Neural cell (in vitro differentiated cells): ENCODE measurements around the gene F5. TPM values are rescaled to one million over a fixed set of nuclear protein-coding genes. Genes with fewer than 3 reads are reported as not detected.

Source experiments
- H2AFZ ChIP-seq: fragments of 200-600, 300-800 bp; sonication (generic), shearing (Covaris generic); 2 replicates; pipeline ENCODE4 v1.6.0; 2014; ENCODE audit warnings: low read depth, mild to moderate bottlenecking, antibody characterized with exemption, low read length, moderate library complexity
- H3F3A ChIP-seq: fragments of 200-600 bp; shearing (Covaris generic); 2 replicates; pipeline ENCODE4 v1.6.1; 2016; ENCODE audit warnings: mild to moderate bottlenecking, moderate library complexity, mixed read lengths, antibody characterized with exemption, low read length; ENCODE audit not compliant: insufficient read depth, poor library complexity, severe bottlenecking
- H3K27ac ChIP-seq: fragments of 200-600, 300-800 bp; sonication (generic), shearing (Covaris generic); 2 replicates; pipeline ENCODE4 v1.5.1; 2014; ENCODE audit warnings: mild to moderate bottlenecking, low read length, moderate library complexity
- H3K27me3 ChIP-seq: fragments of 300-800, 200-600 bp; sonication (generic), shearing (Covaris generic); 2 replicates; pipeline ENCODE4 v1.6.0; 2014; ENCODE audit warnings: mild to moderate bottlenecking, low read depth, low read length, moderate library complexity; ENCODE audit not compliant: insufficient read depth
- H3K36me3 ChIP-seq: fragments of 300-800, 200-600 bp; sonication (generic), shearing (Covaris generic); 2 replicates; pipeline ENCODE4 v1.5.1; 2014; ENCODE audit warnings: mild to moderate bottlenecking, antibody characterized with exemption, low read length, moderate library complexity; ENCODE audit not compliant: insufficient read depth
- H3K4me2 ChIP-seq: fragments of 300-800, 200-600 bp; sonication (generic), shearing (Covaris generic); 2 replicates; pipeline ENCODE4 v1.6.0; 2014; ENCODE audit warnings: mild to moderate bottlenecking, low read length
- H3K4me3 ChIP-seq: fragments of 300-800, 200-600 bp; sonication (generic), shearing (Covaris generic); 2 replicates; pipeline ENCODE4 v1.5.1; 2014; ENCODE audit warnings: mild to moderate bottlenecking, low read length, moderate library complexity
- H3K79me2 ChIP-seq: fragments of 200-600 bp; shearing (Covaris generic); replicated peaks from 2 replicates; pipeline ENCODE4 v1.6.0; 2014; ENCODE audit warnings: mild to moderate bottlenecking, low read length, moderate library complexity; ENCODE audit not compliant: insufficient read depth
- H3K9ac ChIP-seq: fragments of 300-800, 200-600 bp; sonication (generic), shearing (Covaris generic); 2 replicates; pipeline ENCODE4 v1.6.1; 2016; ENCODE audit warnings: mild to moderate bottlenecking, low read length, mixed read lengths
- H3K9me2 ChIP-seq: fragments of 200-600 bp; shearing (Covaris generic); 2 replicates; pipeline ENCODE4 v1.6.1; 2016; ENCODE audit warnings: mild to moderate bottlenecking, low read length, mixed read lengths; ENCODE audit not compliant: insufficient read depth
- H3K9me3 ChIP-seq: fragments of 200-600, 300-800 bp; sonication (generic), shearing (Covaris generic); 2 replicates; pipeline ENCODE4 v1.6.1; 2016; ENCODE audit warnings: mild to moderate bottlenecking, mixed run types, low read length, moderate library complexity, mixed read lengths
- H4K20me1 ChIP-seq: fragments of 200-600 bp; shearing (Covaris generic); 2 replicates; pipeline ENCODE4 v1.6.1; 2016; ENCODE audit warnings: mild to moderate bottlenecking, mixed run types; ENCODE audit not compliant: insufficient read depth
- EP300 ChIP-seq: fragments of 450-650 bp; conservative IDR thresholded peaks from 2 replicates; pipeline ENCODE4 v1.6.1; 2014; ENCODE audit warnings: antibody characterized with exemption, mild to moderate bottlenecking, moderate library complexity; ENCODE audit not compliant: poor library complexity, severe bottlenecking
- EZH2 ChIP-seq: fragments of 200-600, 300-800 bp; shearing (Covaris generic), sonication (generic); IDR thresholded peaks from 2 replicates; pipeline ENCODE4 v1.6.1; 2014; ENCODE audit warnings: antibody characterized with exemption, low read length, borderline replicate concordance, mild to moderate bottlenecking; ENCODE audit not compliant: insufficient read depth, poor library complexity, severe bottlenecking
- MXI1 ChIP-seq: fragments of 450-650 bp; conservative IDR thresholded peaks from 2 replicates; pipeline ENCODE4 v1.6.1; 2014; ENCODE audit warnings: antibody characterized with exemption, mild to moderate bottlenecking; ENCODE audit not compliant: poor library complexity, severe bottlenecking
- POLR2AphosphoS5 ChIP-seq: IDR thresholded peaks from 2 replicates; pipeline ENCODE4 v1.6.1; 2012
- RAD21 ChIP-seq: fragments of 450-650 bp; conservative IDR thresholded peaks from 2 replicates; pipeline ENCODE4 v1.6.1; 2014; ENCODE audit warnings: antibody characterized with exemption, mild to moderate bottlenecking, moderate library complexity
- SMC3 ChIP-seq: fragments of 450-650 bp; conservative IDR thresholded peaks from 2 replicates; pipeline ENCODE4 v1.6.1; 2014; ENCODE audit warnings: antibody characterized with exemption, mild to moderate bottlenecking, moderate library complexity; ENCODE audit not compliant: poor library complexity
- TAF1 ChIP-seq: IDR thresholded peaks from 2 replicates; pipeline ENCODE4 v1.6.1; 2012; ENCODE audit warnings: low read depth
- polyA plus RNA-seq: library from polyadenylated mRNA; depleted of rRNA; stranded (reverse); fragments of >200 nt; gene quantifications from 2 replicates; pipeline ENCODE4 v1.2.3, GENCODE V29; 2014
- TF ChIP-seq, protein P1 (sequence below): IDR thresholded peaks from 2 replicates; pipeline ENCODE4 v1.6.1; 2012; ENCODE audit warnings: borderline replicate concordance
- TF ChIP-seq, protein P2 (sequence below): fragments of 450-650 bp; IDR thresholded peaks from 2 replicates; pipeline ENCODE4 v1.5.1; 2014; ENCODE audit warnings: antibody characterized with exemption, mild to moderate bottlenecking, moderate library complexity; ENCODE audit not compliant: poor library complexity, severe bottlenecking

Gene F5
- polyA plus RNA-seq, 1 donor from 2014 or later, result not detected

GRCh38 chr1:169514566-169515270 is 71.6 kb downstream of the F5 start:
- no peak overlapping the region for H2AFZ ChIP-seq

DNA sequence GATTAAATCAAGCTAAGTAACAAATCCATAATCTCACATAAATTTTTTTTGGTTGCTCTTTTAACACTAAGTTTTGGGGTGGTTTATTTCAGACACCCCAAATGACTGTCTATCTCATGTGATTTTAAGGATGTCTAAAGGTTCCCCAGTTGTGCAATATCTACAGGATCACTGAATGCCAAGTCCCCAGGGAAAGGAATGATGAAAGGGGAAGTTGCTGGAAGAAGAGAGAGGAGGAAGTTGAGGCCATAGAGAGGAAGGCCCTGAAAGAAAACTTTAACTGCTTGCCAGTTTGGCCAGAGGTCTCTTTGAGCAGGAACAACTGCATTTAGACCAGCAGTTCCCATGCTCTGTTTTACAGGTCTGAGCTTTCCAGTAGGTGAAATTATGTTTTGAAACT is 73.1 kb downstream of the F5 start:
- H3F3A ChIP-seq, result no peaks in the 10 kb centered on the region
- H3K9me3 ChIP-seq, result no peaks in the 10 kb centered on the region
- no peak overlapping the region for H3K9ac ChIP-seq
- no peaks in the 10 kb centered on the region for H3K79me2 ChIP-seq
- no peak overlapping the region for H2AFZ ChIP-seq
- H3K9me2 ChIP-seq, result no peaks in the 10 kb centered on the region
- no peak overlapping the region for H3K4me3 ChIP-seq
- no peaks in the 10 kb centered on the region for H3K36me3 ChIP-seq
- H3K4me2 ChIP-seq, result no peak overlapping the region
- no peaks in the 10 kb centered on the region for H3K27me3 ChIP-seq
- no peaks in the 10 kb centered on the region for H4K20me1 ChIP-seq
- no peak overlapping the region for H3K27ac ChIP-seq
- no peak for TF ChIP-seq POLR2AphosphoS5
- TF ChIP-seq MXI1, result no peak
- TF ChIP-seq RAD21, result no peak
- TF ChIP-seq EZH2, result no peak
- no peak for TF ChIP-seq EP300
- TF ChIP-seq, protein P1, sequence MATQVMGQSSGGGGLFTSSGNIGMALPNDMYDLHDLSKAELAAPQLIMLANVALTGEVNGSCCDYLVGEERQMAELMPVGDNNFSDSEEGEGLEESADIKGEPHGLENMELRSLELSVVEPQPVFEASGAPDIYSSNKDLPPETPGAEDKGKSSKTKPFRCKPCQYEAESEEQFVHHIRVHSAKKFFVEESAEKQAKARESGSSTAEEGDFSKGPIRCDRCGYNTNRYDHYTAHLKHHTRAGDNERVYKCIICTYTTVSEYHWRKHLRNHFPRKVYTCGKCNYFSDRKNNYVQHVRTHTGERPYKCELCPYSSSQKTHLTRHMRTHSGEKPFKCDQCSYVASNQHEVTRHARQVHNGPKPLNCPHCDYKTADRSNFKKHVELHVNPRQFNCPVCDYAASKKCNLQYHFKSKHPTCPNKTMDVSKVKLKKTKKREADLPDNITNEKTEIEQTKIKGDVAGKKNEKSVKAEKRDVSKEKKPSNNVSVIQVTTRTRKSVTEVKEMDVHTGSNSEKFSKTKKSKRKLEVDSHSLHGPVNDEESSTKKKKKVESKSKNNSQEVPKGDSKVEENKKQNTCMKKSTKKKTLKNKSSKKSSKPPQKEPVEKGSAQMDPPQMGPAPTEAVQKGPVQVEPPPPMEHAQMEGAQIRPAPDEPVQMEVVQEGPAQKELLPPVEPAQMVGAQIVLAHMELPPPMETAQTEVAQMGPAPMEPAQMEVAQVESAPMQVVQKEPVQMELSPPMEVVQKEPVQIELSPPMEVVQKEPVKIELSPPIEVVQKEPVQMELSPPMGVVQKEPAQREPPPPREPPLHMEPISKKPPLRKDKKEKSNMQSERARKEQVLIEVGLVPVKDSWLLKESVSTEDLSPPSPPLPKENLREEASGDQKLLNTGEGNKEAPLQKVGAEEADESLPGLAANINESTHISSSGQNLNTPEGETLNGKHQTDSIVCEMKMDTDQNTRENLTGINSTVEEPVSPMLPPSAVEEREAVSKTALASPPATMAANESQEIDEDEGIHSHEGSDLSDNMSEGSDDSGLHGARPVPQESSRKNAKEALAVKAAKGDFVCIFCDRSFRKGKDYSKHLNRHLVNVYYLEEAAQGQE, result no peak
- TF ChIP-seq, protein P2, sequence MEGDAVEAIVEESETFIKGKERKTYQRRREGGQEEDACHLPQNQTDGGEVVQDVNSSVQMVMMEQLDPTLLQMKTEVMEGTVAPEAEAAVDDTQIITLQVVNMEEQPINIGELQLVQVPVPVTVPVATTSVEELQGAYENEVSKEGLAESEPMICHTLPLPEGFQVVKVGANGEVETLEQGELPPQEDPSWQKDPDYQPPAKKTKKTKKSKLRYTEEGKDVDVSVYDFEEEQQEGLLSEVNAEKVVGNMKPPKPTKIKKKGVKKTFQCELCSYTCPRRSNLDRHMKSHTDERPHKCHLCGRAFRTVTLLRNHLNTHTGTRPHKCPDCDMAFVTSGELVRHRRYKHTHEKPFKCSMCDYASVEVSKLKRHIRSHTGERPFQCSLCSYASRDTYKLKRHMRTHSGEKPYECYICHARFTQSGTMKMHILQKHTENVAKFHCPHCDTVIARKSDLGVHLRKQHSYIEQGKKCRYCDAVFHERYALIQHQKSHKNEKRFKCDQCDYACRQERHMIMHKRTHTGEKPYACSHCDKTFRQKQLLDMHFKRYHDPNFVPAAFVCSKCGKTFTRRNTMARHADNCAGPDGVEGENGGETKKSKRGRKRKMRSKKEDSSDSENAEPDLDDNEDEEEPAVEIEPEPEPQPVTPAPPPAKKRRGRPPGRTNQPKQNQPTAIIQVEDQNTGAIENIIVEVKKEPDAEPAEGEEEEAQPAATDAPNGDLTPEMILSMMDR, result no peak
- TF ChIP-seq SMC3, result no peak
- no peak for TF ChIP-seq TAF1

More at GRCh38 chr1:169514566-169515270, 71.6 kb downstream of the F5 start:
- no peak overlapping the region for H3K9ac ChIP-seq
- no peaks in the 10 kb centered on the region for H3K27me3 ChIP-seq
- no peaks in the 10 kb centered on the region for H4K20me1 ChIP-seq
- H3K4me2 ChIP-seq, result no peak overlapping the region
- TF ChIP-seq, protein P2, result no peak
- TF ChIP-seq POLR2AphosphoS5 (no peak), RAD21 (no peak), SMC3 (no peak), EZH2 (no peak), TAF1 (no peak), EP300 (no peak), MXI1 (no peak)
- TF ChIP-seq, protein P1, result no peak
- H3K27ac ChIP-seq, result no peak overlapping the region
- H3F3A ChIP-seq, result no peaks in the 10 kb centered on the region
- H3K9me2 ChIP-seq, result no peaks in the 10 kb centered on the region
- H3K79me2 ChIP-seq, result no peaks in the 10 kb centered on the region
- H3K4me3 ChIP-seq, result no peak overlapping the region
- H3K9me3 ChIP-seq, result no peaks in the 10 kb centered on the region
- H3K36me3 ChIP-seq, result no peaks in the 10 kb centered on the region
